Nephron (organoid): ENCODE results near the gene FAM149B1.

ENCODE experiments used
- H3K27ac Mint-ChIP-seq, 3 experiments: 2 replicates each; pipeline ENCODE4 v1.8.0; 2020; ENCODE audit warnings: mixed read lengths in 3 of 3, mild to moderate bottlenecking in 2 of 3, moderate library complexity in 1 of 3
- H3K27me3 Mint-ChIP-seq: 2 replicates; pipeline ENCODE4 v1.8.0; 2021; ENCODE audit warnings: low read depth, mild to moderate bottlenecking, moderate library complexity, mixed read lengths
- H3K36me3 Mint-ChIP-seq: 2 replicates; pipeline ENCODE4 v1.8.0; 2020; ENCODE audit warnings: low read depth, mixed read lengths
- H3K4me1 Mint-ChIP-seq: 2 replicates; pipeline ENCODE4 v1.8.0; 2020; ENCODE audit warnings: mixed read lengths
- H3K4me3 Mint-ChIP-seq, 3 experiments: 2 replicates each; pipeline ENCODE4 v1.8.0; 2020; ENCODE audit warnings: mild to moderate bottlenecking in 3 of 3, mixed read lengths in 3 of 3, moderate library complexity in 2 of 3
- H3K9me3 Mint-ChIP-seq: 2 replicates; pipeline ENCODE4 v1.8.0; 2020; ENCODE audit warnings: mixed read lengths
- CTCF ChIP-seq, 3 experiments: fragments of 200-600 bp; sonication (generic); IDR thresholded peaks; one replicate each; pipeline ENCODE4 v1.5.0; 2021; ENCODE audit warnings: antibody characterized with exemption in 3 of 3; ENCODE audit not compliant: unreplicated experiment in 3 of 3

The FAM149B1 gene

GRCh38 chr10:73206385-73206784, 38.5 kb downstream of the FAM149B1 start:
- no peaks in the 10 kb centered on the region for H3K27me3 Mint-ChIP-seq
- H3K36me3 Mint-ChIP-seq: peaks cover 60% of the 10 kb centered on the region
- H3K27ac Mint-ChIP-seq: no peak overlapping the region
- no peaks in the 10 kb centered on the region for H3K4me1 Mint-ChIP-seq
- TF ChIP-seq CTCF (IDR thresholded peaks at IDR 0.05; ENCODE audit: unreplicated experiment in 3 of 3): no peak
- peaks cover 6% of the 10 kb centered on the region for H3K9me3 Mint-ChIP-seq
- no peak overlapping the region for H3K4me3 Mint-ChIP-seq

GRCh38 chr10:73207883-73208282, 40.0 kb downstream of the FAM149B1 start:
- peak overlapping the region in 1 of 3 experiments; percentile 17 for H3K27ac Mint-ChIP-seq
- no peak overlapping the region for H3K4me3 Mint-ChIP-seq
- no peaks in the 10 kb centered on the region for H3K4me1 Mint-ChIP-seq
- H3K27me3 Mint-ChIP-seq: no peaks in the 10 kb centered on the region
- peaks cover 60% of the 10 kb centered on the region for H3K36me3 Mint-ChIP-seq
- no peak for TF ChIP-seq CTCF (IDR thresholded peaks at IDR 0.05; ENCODE audit: unreplicated experiment in 3 of 3)
- H3K9me3 Mint-ChIP-seq: peaks cover 6% of the 10 kb centered on the region

GRCh38 chr10:73209705-73210104, 41.8 kb downstream of the FAM149B1 start:
- H3K27me3 Mint-ChIP-seq: no peaks in the 10 kb centered on the region
- H3K9me3 Mint-ChIP-seq: peaks cover 6% of the 10 kb centered on the region
- H3K36me3 Mint-ChIP-seq: peaks cover 62% of the 10 kb centered on the region
- H3K4me1 Mint-ChIP-seq: no peaks in the 10 kb centered on the region
- peak overlapping the region in 1 of 3 experiments; percentile 93 for H3K27ac Mint-ChIP-seq
- TF ChIP-seq CTCF (IDR thresholded peaks at IDR 0.05; ENCODE audit: unreplicated experiment in 3 of 3): no peak
- H3K4me3 Mint-ChIP-seq: no peak overlapping the region

GRCh38 chr10:73210395-73211105, 42.6 kb downstream of the FAM149B1 start:
- Mint-ChIP-seq H3K4me3 (no peak overlapping the region), H3K36me3 (peaks cover 56% of the 10 kb centered on the region), H3K27ac (peak overlapping the region in 1 of 3 experiments; percentile 93), H3K27me3 (no peaks in the 10 kb centered on the region), H3K4me1 (no peaks in the 10 kb centered on the region), H3K9me3 (peaks cover 6% of the 10 kb centered on the region)
- no peak for TF ChIP-seq CTCF (IDR thresholded peaks at IDR 0.05; ENCODE audit: unreplicated experiment in 3 of 3)

GRCh38 chr10:73211106-73211811, 43.3 kb downstream of the FAM149B1 start:
- no peaks in the 10 kb centered on the region for H3K4me1 Mint-ChIP-seq
- peak overlapping the region in 1 of 3 experiments; percentile 76 for H3K27ac Mint-ChIP-seq
- no peaks in the 10 kb centered on the region for H3K9me3 Mint-ChIP-seq
- H3K27me3 Mint-ChIP-seq: no peaks in the 10 kb centered on the region
- H3K4me3 Mint-ChIP-seq: no peak overlapping the region
- peaks cover 55% of the 10 kb centered on the region for H3K36me3 Mint-ChIP-seq
- no peak for TF ChIP-seq CTCF (IDR thresholded peaks at IDR 0.05; ENCODE audit: unreplicated experiment in 3 of 3)
